ENCODE measurements around the gene SLC4A8.

SLC4A8 gene

DNA sequence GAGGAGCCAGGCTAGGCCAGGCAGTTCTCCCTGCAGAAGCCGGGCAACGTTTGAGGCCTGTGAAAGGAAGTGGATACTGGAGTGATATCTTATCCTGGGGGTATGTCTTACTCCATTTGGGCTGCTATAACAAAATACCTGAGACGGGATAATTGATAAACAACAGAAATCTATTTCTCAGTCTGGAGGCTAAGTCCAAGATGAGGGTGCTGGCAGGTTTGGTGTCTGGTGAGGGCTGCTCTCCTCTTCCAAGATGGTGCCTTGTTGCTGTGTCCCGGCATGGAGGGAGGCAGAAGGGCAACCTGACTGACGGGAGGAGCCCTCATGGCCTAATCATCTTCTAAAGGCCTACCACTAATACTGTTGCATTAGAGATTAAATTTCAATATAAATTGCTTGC lies 17.8 kb upstream of the SLC4A8 start:
- no peaks in the 10 kb centered on the region for H3K27me3 ChIP-seq (ENCODE audit: control insufficient read depth, insufficient read depth, low read length)
- H3K4me3 ChIP-seq (ENCODE audit: low read depth, low read length) = no peak overlapping the region
- peaks cover 10% of the 10 kb centered on the region; the same call in 1 of the 2 replicates for H3K4me1 ChIP-seq (ENCODE audit: control insufficient read depth, insufficient read depth, low read length)
- no peak overlapping the region for H3K27ac ChIP-seq (ENCODE audit: low read depth, low read length)
- H3K36me3 ChIP-seq (ENCODE audit: control insufficient read depth, insufficient read depth, low read length) = no peaks in the 10 kb centered on the region
- H3K9ac ChIP-seq (ENCODE audit: low read length) = no peak overlapping the region
- H3K9me3 ChIP-seq (ENCODE audit: control insufficient read depth, insufficient read depth, low read depth, low read length) = no peaks in the 10 kb centered on the region

DNA sequence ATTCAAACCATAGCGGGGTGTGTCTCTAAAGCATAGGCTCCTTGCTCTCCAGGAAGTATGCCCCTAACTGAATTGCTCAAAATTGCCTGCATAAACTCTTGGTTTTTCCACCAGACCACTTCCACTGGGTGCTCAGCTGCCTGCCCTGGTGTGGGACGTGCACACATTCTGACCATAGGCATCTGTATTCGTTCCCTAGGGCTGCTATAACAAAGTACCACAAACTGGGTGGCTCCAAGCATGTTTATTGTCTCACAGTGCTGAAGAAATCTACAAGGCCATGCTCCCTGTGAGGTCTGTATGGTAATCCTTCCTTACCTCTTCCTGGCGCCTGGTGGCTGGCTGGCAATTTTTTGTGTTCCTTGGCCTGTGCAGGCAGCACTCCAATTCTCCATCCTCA lies 17.0 kb upstream of the SLC4A8 start:
- Histone ChIP-seq H3K27me3 (ENCODE audit: control insufficient read depth, insufficient read depth, low read length) (no peaks in the 10 kb centered on the region), H3K27ac (ENCODE audit: low read depth, low read length) (no peak overlapping the region), H3K9me3 (ENCODE audit: control insufficient read depth, insufficient read depth, low read depth, low read length) (no peaks in the 10 kb centered on the region), H3K4me3 (ENCODE audit: low read depth, low read length) (no peak overlapping the region), H3K4me1 (ENCODE audit: control insufficient read depth, insufficient read depth, low read length) (peaks cover 10% of the 10 kb centered on the region; the same call in 1 of the 2 replicates), H3K36me3 (ENCODE audit: control insufficient read depth, insufficient read depth, low read length) (no peaks in the 10 kb centered on the region), H3K9ac (ENCODE audit: low read length) (no peak overlapping the region)

DNA sequence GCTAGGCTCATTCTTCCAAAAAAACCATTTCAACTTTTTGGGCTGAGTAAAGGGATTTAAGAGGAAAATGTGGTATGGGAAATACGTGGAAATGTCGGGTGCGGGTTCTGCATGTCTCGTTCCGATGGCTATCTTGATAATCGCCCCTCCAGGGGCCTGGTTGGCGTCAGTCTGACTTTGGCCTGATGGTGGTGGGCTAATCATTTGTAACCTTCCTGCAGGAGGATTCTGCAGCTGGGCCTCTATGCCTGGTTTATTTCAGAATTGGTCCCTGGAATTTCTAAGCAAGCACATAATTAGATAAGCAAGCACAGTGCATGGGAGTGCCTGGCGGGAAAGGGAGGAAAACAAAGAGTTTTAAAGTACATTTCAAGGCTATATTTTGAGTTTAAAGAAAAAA lies 14.8 kb upstream of the SLC4A8 start:
- Histone ChIP-seq H3K27me3 (ENCODE audit: control insufficient read depth, insufficient read depth, low read length) (no peaks in the 10 kb centered on the region), H3K4me1 (ENCODE audit: control insufficient read depth, insufficient read depth, low read length) (peaks cover 10% of the 10 kb centered on the region; the same call in 1 of the 2 replicates), H3K27ac (ENCODE audit: low read depth, low read length) (no peak overlapping the region; the same call in 1 of the 2 replicates), H3K9ac (ENCODE audit: low read length) (no peak overlapping the region), H3K36me3 (ENCODE audit: control insufficient read depth, insufficient read depth, low read length) (no peaks in the 10 kb centered on the region), H3K9me3 (ENCODE audit: control insufficient read depth, insufficient read depth, low read depth, low read length) (no peaks in the 10 kb centered on the region), H3K4me3 (ENCODE audit: low read depth, low read length) (no peak overlapping the region)

DNA sequence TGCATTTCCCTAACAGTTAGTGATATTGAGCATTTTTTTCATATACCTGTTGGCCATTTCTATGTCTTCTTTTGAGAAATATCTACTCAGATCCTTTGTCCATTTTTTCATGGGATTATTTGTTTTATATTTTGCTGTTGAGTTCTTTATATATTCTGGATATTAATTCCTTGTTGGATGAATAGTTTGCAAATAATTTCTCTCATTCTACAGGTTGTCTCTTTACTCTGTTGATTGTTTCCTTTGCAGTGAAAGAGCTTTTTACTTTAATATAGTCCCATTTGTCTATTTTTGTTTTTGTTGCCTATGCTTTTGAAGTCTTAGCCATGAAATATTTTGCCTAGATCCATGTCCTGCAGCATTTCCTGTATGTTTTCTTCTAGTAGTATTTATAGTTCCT lies 11.5 kb upstream of the SLC4A8 start:
- Histone ChIP-seq H3K9ac (ENCODE audit: low read length) (no peak overlapping the region), H3K27me3 (ENCODE audit: control insufficient read depth, insufficient read depth, low read length) (no peaks in the 10 kb centered on the region), H3K27ac (ENCODE audit: low read depth, low read length) (no peak overlapping the region), H3K4me3 (ENCODE audit: low read depth, low read length) (no peak overlapping the region), H3K9me3 (ENCODE audit: control insufficient read depth, insufficient read depth, low read depth, low read length) (no peaks in the 10 kb centered on the region), H3K36me3 (ENCODE audit: control insufficient read depth, insufficient read depth, low read length) (no peaks in the 10 kb centered on the region), H3K4me1 (ENCODE audit: control insufficient read depth, insufficient read depth, low read length) (0 out of 2 replicates have a peak, but pooled peaks cover 4% of the 10 kb centered on the region)

DNA sequence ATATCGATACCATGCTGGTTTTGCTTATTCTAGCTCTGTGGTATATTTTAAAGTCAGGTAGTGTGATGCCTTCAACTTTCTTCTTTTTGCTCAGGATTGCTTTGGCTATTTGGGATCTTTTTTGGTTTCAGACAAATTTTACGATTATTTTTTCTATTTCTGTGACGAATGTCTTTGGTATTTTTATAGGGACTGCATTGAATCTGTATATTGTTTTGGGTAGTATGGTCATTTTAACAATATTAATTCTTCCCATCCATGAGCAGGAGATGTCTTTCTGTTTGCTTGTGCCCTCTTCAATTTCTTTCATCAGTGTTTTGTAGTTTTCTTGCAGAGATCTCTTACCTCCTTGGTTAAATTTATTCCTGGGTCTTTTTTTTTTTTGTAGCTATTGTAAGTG lies 10.8 kb upstream of the SLC4A8 start:
- H3K36me3 ChIP-seq (ENCODE audit: control insufficient read depth, insufficient read depth, low read length) = no peaks in the 10 kb centered on the region
- H3K4me1 ChIP-seq (ENCODE audit: control insufficient read depth, insufficient read depth, low read length) = peaks cover 1% of the 10 kb centered on the region
- H3K9me3 ChIP-seq (ENCODE audit: control insufficient read depth, insufficient read depth, low read depth, low read length) = no peaks in the 10 kb centered on the region
- H3K27me3 ChIP-seq (ENCODE audit: control insufficient read depth, insufficient read depth, low read length) = no peaks in the 10 kb centered on the region
- H3K4me3 ChIP-seq (ENCODE audit: low read depth, low read length) = no peak overlapping the region
- H3K27ac ChIP-seq (ENCODE audit: low read depth, low read length) = no peak overlapping the region
- H3K9ac ChIP-seq (ENCODE audit: low read length) = no peak overlapping the region

GRCh38 chr12:51415931-51416330 lies 8.7 kb upstream of the SLC4A8 start:
- H3K4me1 ChIP-seq (ENCODE audit: control insufficient read depth, insufficient read depth, low read length) = peaks cover 15% of the 10 kb centered on the region
- no peak overlapping the region for H3K27ac ChIP-seq (ENCODE audit: low read depth, low read length)
- H3K9ac ChIP-seq (ENCODE audit: low read length) = no peak overlapping the region
- H3K27me3 ChIP-seq (ENCODE audit: control insufficient read depth, insufficient read depth, low read length) = no peaks in the 10 kb centered on the region
- H3K9me3 ChIP-seq (ENCODE audit: control insufficient read depth, insufficient read depth, low read depth, low read length) = no peaks in the 10 kb centered on the region
- H3K36me3 ChIP-seq (ENCODE audit: control insufficient read depth, insufficient read depth, low read length) = no peaks in the 10 kb centered on the region
- H3K4me3 ChIP-seq (ENCODE audit: low read depth, low read length) = no peak overlapping the region

DNA sequence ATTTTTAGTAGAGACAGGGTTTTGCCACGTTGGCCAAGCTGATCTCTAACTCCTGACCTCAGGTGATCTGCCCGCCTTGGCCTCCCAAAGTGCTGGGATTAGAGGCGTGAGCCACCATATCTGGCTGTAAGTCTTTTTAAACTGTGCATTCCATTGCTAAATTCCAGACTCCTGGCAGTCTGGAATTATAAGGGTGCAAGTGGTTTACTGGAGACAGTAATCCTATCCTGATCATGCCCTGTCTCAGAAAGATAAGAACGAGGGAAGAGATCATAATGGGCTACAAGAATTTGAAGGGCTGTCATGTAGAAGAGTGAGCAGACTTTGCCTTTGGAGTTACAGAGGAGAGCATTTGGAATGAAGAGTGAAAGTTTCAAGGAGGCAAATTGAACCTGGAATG lies 6.8 kb upstream of the SLC4A8 start:
- no peak overlapping the region for H3K9ac ChIP-seq (ENCODE audit: low read length)

DNA sequence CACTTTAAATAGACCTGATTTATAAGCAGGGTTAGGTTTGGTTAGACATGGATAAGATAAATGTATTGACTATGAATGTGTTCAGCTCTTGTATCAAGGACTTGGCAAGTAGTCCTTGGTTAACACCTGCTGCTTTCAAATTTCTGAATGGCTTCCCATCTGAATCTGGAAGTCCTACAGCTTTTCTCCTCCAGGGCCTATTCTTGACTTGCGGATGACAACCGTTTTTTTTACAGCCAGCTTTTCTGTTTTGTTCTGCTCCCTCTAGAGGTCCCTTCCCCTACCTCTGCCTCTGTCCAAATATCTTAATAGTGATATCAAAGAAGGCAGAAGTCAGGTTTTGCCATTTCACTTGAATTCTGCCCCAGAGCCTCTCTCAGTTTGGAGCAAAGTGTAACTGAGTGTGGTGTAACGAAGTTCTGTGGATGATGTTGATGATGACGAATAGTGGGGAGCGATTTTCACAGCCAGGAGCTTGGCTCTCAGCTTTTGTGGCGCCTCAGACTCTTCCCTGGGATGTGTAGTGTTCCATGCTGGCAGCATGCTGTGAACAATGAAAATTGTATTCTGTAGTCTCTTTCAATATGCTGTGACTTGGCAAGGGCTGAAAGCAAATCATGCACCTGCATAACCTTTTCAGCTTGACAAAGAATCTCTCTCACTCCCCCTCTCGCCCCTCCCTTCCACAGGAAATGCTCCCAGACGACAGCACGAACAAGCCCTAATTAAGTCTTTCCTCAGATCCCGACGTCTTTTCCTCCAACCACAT lies 5.0 kb upstream of the SLC4A8 start:
- Histone ChIP-seq H3K9me3 (ENCODE audit: control insufficient read depth, insufficient read depth, low read depth, low read length) (no peaks in the 10 kb centered on the region), H3K27me3 (ENCODE audit: control insufficient read depth, insufficient read depth, low read length) (no peaks in the 10 kb centered on the region), H3K4me3 (ENCODE audit: low read depth, low read length) (no peak overlapping the region), H3K27ac (ENCODE audit: low read depth, low read length) (no peak overlapping the region), H3K4me1 (ENCODE audit: control insufficient read depth, insufficient read depth, low read length) (peaks cover 18% of the 10 kb centered on the region), H3K36me3 (ENCODE audit: control insufficient read depth, insufficient read depth, low read length) (no peaks in the 10 kb centered on the region), H3K9ac (ENCODE audit: low read length) (no peak overlapping the region)

More for the DNA sequence above, 6.8 kb upstream of the SLC4A8 start:
- Histone ChIP-seq H3K9me3 (ENCODE audit: control insufficient read depth, insufficient read depth, low read depth, low read length) (no peaks in the 10 kb centered on the region), H3K4me3 (ENCODE audit: low read depth, low read length) (no peak overlapping the region), H3K4me1 (ENCODE audit: control insufficient read depth, insufficient read depth, low read length) (peaks cover 18% of the 10 kb centered on the region), H3K27ac (ENCODE audit: low read depth, low read length) (no peak overlapping the region), H3K36me3 (ENCODE audit: control insufficient read depth, insufficient read depth, low read length) (no peaks in the 10 kb centered on the region), H3K27me3 (ENCODE audit: control insufficient read depth, insufficient read depth, low read length) (no peaks in the 10 kb centered on the region)

DNA sequence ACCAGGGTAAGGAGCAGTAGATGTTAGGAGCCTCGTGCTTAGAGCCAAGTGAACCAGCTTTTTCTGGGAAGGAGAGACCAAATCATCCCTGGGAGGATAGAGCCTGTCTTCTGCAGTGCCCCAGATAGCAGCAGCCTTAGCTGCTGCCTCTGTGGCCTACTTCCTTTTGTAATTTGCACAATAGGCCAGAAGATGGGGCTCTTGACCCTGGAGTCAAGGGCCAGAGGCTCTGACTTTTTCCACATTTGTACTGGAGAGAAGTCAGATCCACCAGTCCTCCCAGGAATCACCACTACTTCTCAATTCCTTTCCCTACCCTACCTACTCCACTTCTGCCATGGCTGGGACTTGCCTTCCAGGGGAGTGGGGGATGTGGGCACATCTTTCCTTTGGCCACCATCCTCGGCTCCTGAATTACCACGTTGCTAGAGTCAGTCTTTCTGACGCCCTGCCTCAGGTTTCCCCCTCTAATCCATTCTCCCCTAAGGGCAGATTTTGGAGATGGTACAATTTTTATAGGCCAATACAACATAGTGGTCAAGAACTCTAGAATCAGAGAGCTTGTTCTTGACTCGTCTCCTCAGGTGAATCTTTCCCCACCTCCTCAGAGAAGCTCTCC lies 3.3 kb upstream of the SLC4A8 start:
- Histone ChIP-seq H3K9ac (ENCODE audit: low read length) (no peak overlapping the region), H3K4me3 (ENCODE audit: low read depth, low read length) (no peak overlapping the region), H3K27me3 (ENCODE audit: control insufficient read depth, insufficient read depth, low read length) (no peaks in the 10 kb centered on the region), H3K4me1 (ENCODE audit: control insufficient read depth, insufficient read depth, low read length) (peaks cover 30% of the 10 kb centered on the region), H3K27ac (ENCODE audit: low read depth, low read length) (no peak overlapping the region), H3K36me3 (ENCODE audit: control insufficient read depth, insufficient read depth, low read length) (no peaks in the 10 kb centered on the region), H3K9me3 (ENCODE audit: control insufficient read depth, insufficient read depth, low read depth, low read length) (no peaks in the 10 kb centered on the region)

- Histone ChIP-seq H3K4me1 (ENCODE audit: control insufficient read depth, insufficient read depth, low read length) (peaks cover 26% of the 10 kb centered on the region), H3K27me3 (ENCODE audit: control insufficient read depth, insufficient read depth, low read length) (no peaks in the 10 kb centered on the region), H3K9ac (ENCODE audit: low read length) (no peak overlapping the region), H3K36me3 (ENCODE audit: control insufficient read depth, insufficient read depth, low read length) (no peaks in the 10 kb centered on the region), H3K27ac (ENCODE audit: low read depth, low read length) (no peak overlapping the region), H3K4me3 (ENCODE audit: low read depth, low read length) (no peak overlapping the region; the same call in 1 of the 2 replicates), H3K9me3 (ENCODE audit: control insufficient read depth, insufficient read depth, low read depth, low read length) (no peaks in the 10 kb centered on the region)
Measured at GRCh38 chr12:51424094-51424661, 453 bp upstream of the SLC4A8 start.

GRCh38 chr12:51428256-51428655 lies 3.6 kb downstream of the SLC4A8 start:
- H3K9ac ChIP-seq (ENCODE audit: low read length) = no peak overlapping the region
- peaks cover 18% of the 10 kb centered on the region for H3K4me1 ChIP-seq (ENCODE audit: control insufficient read depth, insufficient read depth, low read length)
- H3K27ac ChIP-seq (ENCODE audit: low read depth, low read length) = no peak overlapping the region
- no peaks in the 10 kb centered on the region for H3K27me3 ChIP-seq (ENCODE audit: control insufficient read depth, insufficient read depth, low read length)
- no peak overlapping the region for H3K4me3 ChIP-seq (ENCODE audit: low read depth, low read length)
- H3K9me3 ChIP-seq (ENCODE audit: control insufficient read depth, insufficient read depth, low read depth, low read length) = no peaks in the 10 kb centered on the region
- no peaks in the 10 kb centered on the region; the same call in 1 of the 2 replicates for H3K36me3 ChIP-seq (ENCODE audit: control insufficient read depth, insufficient read depth, low read length)
